HEK293 (cell line): ENCODE results near the gene TINCR.
A peak's percentile ranks its signal among the peaks of the same experiment; 100 is the strongest.

Experiments used
- GLI4 ChIP-seq: fragments of 450-650 bp; formaldehyde crosslinking; IDR thresholded peaks from 2 replicates; pipeline ENCODE4 v1.5.1; 2016; ENCODE audit warnings: missing biosample characterization, missing genetic modification characterization
- GLIS1 ChIP-seq: fragments of 450-650 bp; formaldehyde crosslinking; IDR thresholded peaks from 2 replicates; pipeline ENCODE4 v1.5.1; 2016; ENCODE audit warnings: missing biosample characterization, missing genetic modification characterization
- MEIS1 ChIP-seq: sonication (generic); formaldehyde crosslinking; IDR thresholded peaks from 2 replicates; pipeline ENCODE4 v1.8.1; 2022; ENCODE audit warnings: missing genetic modification reagents, mild to moderate bottlenecking, borderline replicate concordance
- PRDM6 ChIP-seq: fragments of 450-650 bp; formaldehyde crosslinking; IDR thresholded peaks from 2 replicates; pipeline ENCODE4 v1.5.1; 2017; ENCODE audit warnings: missing biosample characterization, missing genetic modification characterization
- SCRT1 ChIP-seq: fragments of 450-650 bp; formaldehyde crosslinking; IDR thresholded peaks from 2 replicates; pipeline ENCODE4 v1.5.1; 2016; ENCODE audit warnings: missing biosample characterization, missing genetic modification characterization, borderline replicate concordance
- WT1 ChIP-seq: fragments of 450-650 bp; formaldehyde crosslinking; IDR thresholded peaks from 2 replicates; pipeline ENCODE4 v1.5.1; 2016; ENCODE audit warnings: missing biosample characterization, missing genetic modification characterization
- YY2 ChIP-seq: fragments of 450-650 bp; formaldehyde crosslinking; IDR thresholded peaks from 2 replicates; pipeline ENCODE4 v1.5.1; 2016; ENCODE audit warnings: missing biosample characterization, missing genetic modification characterization
- ZBTB26 ChIP-seq: fragments of 450-650 bp; formaldehyde crosslinking; optimal IDR thresholded peaks from 2 replicates; pipeline ENCODE3; 2016; ENCODE audit warnings: missing biosample characterization, mild to moderate bottlenecking, missing genetic modification characterization
- ZBTB6 ChIP-seq: fragments of 450-650 bp; formaldehyde crosslinking; IDR thresholded peaks from 2 replicates; pipeline ENCODE4 v1.5.1; 2017; ENCODE audit warnings: missing biosample characterization, missing genetic modification characterization
- ZNF10 ChIP-seq: fragments of 450-650 bp; formaldehyde crosslinking; IDR thresholded peaks from 2 replicates; pipeline ENCODE4 v1.5.1; 2017; ENCODE audit warnings: missing biosample characterization, missing genetic modification characterization
- ZNF146 ChIP-seq: fragments of 450-650 bp; formaldehyde crosslinking; IDR thresholded peaks from 2 replicates; pipeline ENCODE4 v1.5.1; 2016; ENCODE audit warnings: missing biosample characterization, missing genetic modification characterization
- ZNF174 ChIP-seq: fragments of 450-650 bp; formaldehyde crosslinking; IDR thresholded peaks from 2 replicates; pipeline ENCODE4 v1.5.0; 2017; ENCODE audit warnings: missing biosample characterization, mild to moderate bottlenecking, missing genetic modification characterization
- ZNF311 ChIP-seq: fragments of 450-650 bp; formaldehyde crosslinking; IDR thresholded peaks from 2 replicates; pipeline ENCODE4 v1.5.1; 2017; ENCODE audit warnings: missing biosample characterization, missing genetic modification characterization, borderline replicate concordance
- ZNF341 ChIP-seq: fragments of 450-650 bp; formaldehyde crosslinking; IDR thresholded peaks from 2 replicates; pipeline ENCODE4; 2016; ENCODE audit warnings: low read depth, missing biosample characterization, missing genetic modification characterization
- ZNF354C ChIP-seq: fragments of 450-650 bp; formaldehyde crosslinking; IDR thresholded peaks from 2 replicates; pipeline ENCODE4 v1.5.1; 2016; ENCODE audit warnings: missing biosample characterization, missing genetic modification characterization, low read depth, borderline replicate concordance
- ZNF426 ChIP-seq: fragments of 450-650 bp; formaldehyde crosslinking; IDR thresholded peaks from 2 replicates; pipeline ENCODE4 v1.5.1; 2017; ENCODE audit warnings: missing biosample characterization, missing genetic modification characterization, mild to moderate bottlenecking, inconsistent platforms, moderate library complexity
- ZNF513 ChIP-seq: fragments of 450-650 bp; IDR thresholded peaks from 2 replicates; pipeline ENCODE4 v1.5.1; 2018; ENCODE audit warnings: missing biosample characterization, missing genetic modification characterization
- ZNF514 ChIP-seq: fragments of 450-650 bp; formaldehyde crosslinking; IDR thresholded peaks from 2 replicates; pipeline ENCODE4 v1.5.1; 2016; ENCODE audit warnings: missing biosample characterization, missing genetic modification characterization
- ZNF518A ChIP-seq: fragments of 450-650 bp; formaldehyde crosslinking; conservative IDR thresholded peaks from 2 replicates; pipeline ENCODE4 v1.5.1; 2016; ENCODE audit warnings: low read depth, missing biosample characterization, missing genetic modification characterization
- ZNF521 ChIP-seq: fragments of 450-650 bp; formaldehyde crosslinking; IDR thresholded peaks from 2 replicates; pipeline ENCODE4 v1.5.1; 2017; ENCODE audit warnings: missing biosample characterization, mild to moderate bottlenecking, missing genetic modification characterization
- ZNF596 ChIP-seq: fragments of 450-650 bp; IDR thresholded peaks from 2 replicates; pipeline ENCODE4 v1.5.0; 2018; ENCODE audit warnings: missing biosample characterization, mild to moderate bottlenecking, missing genetic modification characterization, moderate library complexity
- ZNF610 ChIP-seq: fragments of 450-650 bp; formaldehyde crosslinking; IDR thresholded peaks from 2 replicates; pipeline ENCODE4 v1.5.1; 2016; ENCODE audit warnings: missing biosample characterization, missing genetic modification characterization, borderline replicate concordance
- ZNF645 ChIP-seq: fragments of 450-650 bp; formaldehyde crosslinking; IDR thresholded peaks from 2 replicates; pipeline ENCODE4; 2016; ENCODE audit warnings: missing biosample characterization, missing genetic modification characterization
- ZNF777 ChIP-seq: fragments of 450-650 bp; formaldehyde crosslinking; IDR thresholded peaks from 2 replicates; pipeline ENCODE4 v1.5.1; 2017; ENCODE audit warnings: missing biosample characterization, missing genetic modification characterization, borderline replicate concordance
- ZSCAN30 ChIP-seq: fragments of 450-650 bp; IDR thresholded peaks from 2 replicates; pipeline ENCODE4 v1.5.1; 2018; ENCODE audit warnings: missing biosample characterization, mild to moderate bottlenecking, missing genetic modification characterization, moderate library complexity
- TF ChIP-seq, protein P1 (sequence below): fragments of 450-650 bp; formaldehyde crosslinking; IDR thresholded peaks from 2 replicates; pipeline ENCODE4 v1.5.1; 2016; ENCODE audit warnings: missing biosample characterization, missing genetic modification characterization

TINCR gene

DNA sequence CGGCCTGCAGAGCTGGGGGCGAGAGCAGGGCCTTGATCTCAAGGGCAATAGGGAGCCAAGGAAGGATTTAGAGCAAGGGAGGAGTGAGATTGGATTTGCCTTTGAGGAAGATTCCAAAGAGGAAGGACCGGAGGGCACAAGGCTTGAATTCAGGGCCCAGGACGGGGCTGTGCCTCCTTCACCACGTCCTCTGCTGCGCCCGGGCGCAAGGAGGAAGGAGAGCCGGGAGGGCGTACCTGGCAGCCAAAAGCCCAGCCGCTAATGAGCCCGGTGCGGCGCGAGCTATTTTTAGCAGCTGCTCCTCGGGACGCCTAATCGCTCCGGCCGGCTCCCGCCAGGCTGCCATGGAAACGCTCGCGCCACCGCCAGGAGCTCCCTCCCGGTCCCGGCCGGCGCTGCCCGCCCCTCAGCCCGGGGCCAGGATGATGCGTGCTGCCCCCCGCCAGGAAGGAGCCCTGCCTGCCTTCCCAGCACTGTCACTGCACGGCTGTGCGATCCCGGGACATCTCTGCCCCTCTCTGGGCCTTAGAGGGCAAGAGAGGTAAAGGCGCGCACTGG is 31.3 kb downstream of the TINCR start (continued):
- no peak for TF ChIP-seq ZNF521
- peak; percentile 73 for TF ChIP-seq ZNF341 (tag by site-specific recombination)
- TF ChIP-seq ZBTB6 (tag by site-specific recombination), result no peak
- TF ChIP-seq ZNF10 (tag by site-specific recombination), result peak; percentile 60; the same call in 1 of the 2 replicates
- TF ChIP-seq SCRT1 (tag by site-specific recombination), result no peak
- peak; percentile 97 for TF ChIP-seq GLIS1 (tag by site-specific recombination)
- no peak for TF ChIP-seq ZNF518A (tag by site-specific recombination)
- no peak for TF ChIP-seq ZNF174 (tag by site-specific recombination)
- TF ChIP-seq ZBTB26, result peak; percentile 45
- no peak for TF ChIP-seq ZNF777 (tag by site-specific recombination)
- no peak for TF ChIP-seq ZNF354C
- TF ChIP-seq ZNF610 (tag by site-specific recombination), result peak; percentile 82
- TF ChIP-seq GLI4, result no peak
- no peak; the same call in 1 of the 2 replicates for TF ChIP-seq ZNF513 (tag by site-specific recombination)
- no peak for TF ChIP-seq PRDM6 (tag by site-specific recombination)
- no peak for TF ChIP-seq MEIS1
- TF ChIP-seq, protein P1, sequence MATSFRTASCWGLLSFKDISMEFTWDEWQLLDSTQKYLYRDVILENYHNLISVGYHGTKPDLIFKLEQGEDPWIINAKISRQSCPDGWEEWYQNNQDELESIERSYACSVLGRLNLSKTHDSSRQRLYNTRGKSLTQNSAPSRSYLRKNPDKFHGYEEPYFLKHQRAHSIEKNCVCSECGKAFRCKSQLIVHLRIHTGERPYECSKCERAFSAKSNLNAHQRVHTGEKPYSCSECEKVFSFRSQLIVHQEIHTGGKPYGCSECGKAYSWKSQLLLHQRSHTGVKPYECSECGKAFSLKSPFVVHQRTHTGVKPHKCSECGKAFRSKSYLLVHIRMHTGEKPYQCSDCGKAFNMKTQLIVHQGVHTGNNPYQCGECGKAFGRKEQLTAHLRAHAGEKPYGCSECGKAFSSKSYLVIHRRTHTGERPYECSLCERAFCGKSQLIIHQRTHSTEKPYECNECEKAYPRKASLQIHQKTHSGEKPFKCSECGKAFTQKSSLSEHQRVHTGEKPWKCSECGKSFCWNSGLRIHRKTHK, result no peak
- no peak for TF ChIP-seq YY2
- TF ChIP-seq ZNF311 (tag by site-specific recombination), result no peak
- no peak for TF ChIP-seq ZNF146 (tag by site-specific recombination)
- TF ChIP-seq WT1 (tag by site-specific recombination), result no peak
- TF ChIP-seq ZNF426 (tag by site-specific recombination), result no peak
- no peak for TF ChIP-seq ZNF514 (tag by site-specific recombination)
- no peak for TF ChIP-seq ZNF596
- TF ChIP-seq ZNF645 (tag by site-specific recombination), result no peak
- peak; percentile 83 for TF ChIP-seq ZSCAN30 (tag by site-specific recombination)
